Thyroid gland (tissue), 4 donors: ENCODE measurements around the gene WFDC12. TPM values are rescaled to one million over a fixed set of nuclear protein-coding genes. Genes with fewer than 3 reads are reported as not detected.

Experiments
- DNase-seq, 2 donors: peaks; one replicate each; pipeline ENCODE4 v3.0.0-alpha.2; 2019
- H3K27ac ChIP-seq, 3 donors: fragments of 200-600 bp; sonication (generic); 1 replicate in 2 of 3; 2 replicates in 1 of 3; pipeline ENCODE4 v1.5.1; 2016 to 2019; ENCODE audit warnings: mild to moderate bottlenecking in 1 of 3, moderate library complexity in 1 of 3
- H3K27me3 ChIP-seq: fragments of 200-600 bp; sonication (generic); one replicate; pipeline ENCODE4 v1.5.1; 2019
- H3K36me3 ChIP-seq, 2 donors: fragments of 200-600 bp; sonication (generic); one replicate each; pipeline ENCODE4 v1.5.1; 2016 to 2019
- H3K4me1 ChIP-seq, 2 donors: fragments of 200-600 bp; sonication (generic); one replicate each; pipeline ENCODE4 v1.5.1; 2017 to 2019
- H3K4me3 ChIP-seq, 3 donors: fragments of 200-600 bp; sonication (generic); replicated peaks in 1 of 3; 1 replicate in 2 of 3; 2 replicates in 1 of 3; pipeline ENCODE4 v1.5.1; 2016; ENCODE audit warnings: mild to moderate bottlenecking in 1 of 3
- H3K9me3 ChIP-seq: fragments of 200-600 bp; sonication (generic); one replicate; pipeline ENCODE4 v1.5.1; 2017
- POLR2A ChIP-seq, 2 donors: fragments of 450-650 bp; IDR thresholded peaks; one replicate each; pipeline ENCODE4 v1.6.1; 2017; ENCODE audit warnings: antibody characterized with exemption in 2 of 2, mild to moderate bottlenecking in 2 of 2, moderate library complexity in 1 of 2
- WGBS, 2 donors: methylation state at CpG; one replicate each; pipeline ENCODE4 v1.1.5; 2017; 5-methylcytosine and 5-hydroxymethylcytosine counted together
- intact Hi-C: fragments of 100-400 bp; cut with DNase I; formaldehyde crosslinking; loops from one replicate; pipeline ENCODE4 v1.15.1; 2023
- total RNA-seq, 4 donors: library from RNA; depleted of rRNA; stranded (reverse); fragments of >200 nt; gene quantifications; one replicate each; pipeline ENCODE4 v1.2.3, GENCODE V29; 2016
- TF ChIP-seq, protein P1 (sequence below), 6 experiments: fragments of 200-600 bp in 3 of 6; fragments of 450-650 bp in 3 of 6; sonication (generic) in 3 of 6; IDR thresholded peaks; one replicate each; pipeline ENCODE4 v1.5.1; 2016 to 2019; ENCODE audit warnings: antibody characterized with exemption in 6 of 6, mild to moderate bottlenecking in 2 of 6, inconsistent platforms in 1 of 6, moderate library complexity in 1 of 6

WFDC12 gene
- total RNA-seq, 4 donors from 2014 or later = not detected

DNA sequence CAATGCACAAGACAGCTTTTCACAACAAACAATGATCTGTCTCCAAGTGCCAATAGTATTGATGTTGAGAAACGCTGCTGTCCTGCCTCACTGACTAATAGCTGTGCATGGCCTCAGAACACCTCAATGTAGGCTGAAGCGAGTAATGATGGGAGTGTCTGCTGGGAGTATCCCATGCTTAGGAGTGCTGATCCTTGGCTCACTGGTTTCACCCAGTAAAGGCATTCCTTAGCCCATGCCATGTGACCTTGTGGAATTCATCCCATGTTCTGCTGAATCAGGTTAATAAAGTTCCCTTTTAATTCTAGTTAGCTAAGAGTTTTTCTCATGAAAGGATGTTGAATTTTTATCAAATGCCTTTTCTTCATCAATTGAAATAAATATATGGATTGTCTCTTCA is 3.8 kb upstream of the WFDC12 start:
- no peaks in the 10 kb centered on the region for H3K36me3 ChIP-seq
- H3K9me3 ChIP-seq = no peaks in the 10 kb centered on the region
- no peak for TF ChIP-seq POLR2A (IDR thresholded peaks at IDR 0.05)
- TF ChIP-seq, protein P1, sequence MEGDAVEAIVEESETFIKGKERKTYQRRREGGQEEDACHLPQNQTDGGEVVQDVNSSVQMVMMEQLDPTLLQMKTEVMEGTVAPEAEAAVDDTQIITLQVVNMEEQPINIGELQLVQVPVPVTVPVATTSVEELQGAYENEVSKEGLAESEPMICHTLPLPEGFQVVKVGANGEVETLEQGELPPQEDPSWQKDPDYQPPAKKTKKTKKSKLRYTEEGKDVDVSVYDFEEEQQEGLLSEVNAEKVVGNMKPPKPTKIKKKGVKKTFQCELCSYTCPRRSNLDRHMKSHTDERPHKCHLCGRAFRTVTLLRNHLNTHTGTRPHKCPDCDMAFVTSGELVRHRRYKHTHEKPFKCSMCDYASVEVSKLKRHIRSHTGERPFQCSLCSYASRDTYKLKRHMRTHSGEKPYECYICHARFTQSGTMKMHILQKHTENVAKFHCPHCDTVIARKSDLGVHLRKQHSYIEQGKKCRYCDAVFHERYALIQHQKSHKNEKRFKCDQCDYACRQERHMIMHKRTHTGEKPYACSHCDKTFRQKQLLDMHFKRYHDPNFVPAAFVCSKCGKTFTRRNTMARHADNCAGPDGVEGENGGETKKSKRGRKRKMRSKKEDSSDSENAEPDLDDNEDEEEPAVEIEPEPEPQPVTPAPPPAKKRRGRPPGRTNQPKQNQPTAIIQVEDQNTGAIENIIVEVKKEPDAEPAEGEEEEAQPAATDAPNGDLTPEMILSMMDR (IDR thresholded peaks at IDR 0.05) = no peak
- 75 to 89% methylated on average over 2 of the region's 2 CpGs for WGBS, 2 donors
- H3K27me3 ChIP-seq = no peaks in the 10 kb centered on the region
- no peak for DNase-seq
- no peaks in the 10 kb centered on the region for H3K4me1 ChIP-seq
- no peak overlapping the region for H3K4me3 ChIP-seq
- intact Hi-C loops = no loop called here
- no peak overlapping the region for H3K27ac ChIP-seq

DNA sequence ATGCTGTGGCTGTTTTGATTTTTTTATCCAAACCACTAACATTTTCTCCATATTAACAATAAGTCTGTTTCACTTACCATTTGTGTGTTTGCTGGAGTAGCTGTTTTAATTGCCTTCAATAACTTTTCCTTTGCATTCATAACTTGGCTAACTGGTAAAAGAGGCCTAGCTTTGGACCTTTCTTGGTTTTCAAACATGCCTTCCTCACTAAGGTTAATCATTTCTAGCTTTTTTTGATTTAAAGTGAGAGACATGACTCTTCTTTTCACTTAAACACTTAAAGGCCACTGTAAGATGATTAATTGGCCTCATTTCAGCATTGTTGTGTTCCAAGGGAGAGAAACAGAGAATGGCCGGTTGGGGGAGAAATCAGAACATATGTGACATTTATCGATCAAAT is 2.9 kb downstream of the WFDC12 start:
- Histone ChIP-seq H3K9me3 (no peaks in the 10 kb centered on the region), H3K4me1 (no peaks in the 10 kb centered on the region), H3K36me3 (no peaks in the 10 kb centered on the region), H3K4me3 (no peak overlapping the region), H3K27ac (no peak overlapping the region), H3K27me3 (no peaks in the 10 kb centered on the region)
- no peak for DNase-seq
- 88 to 90% methylated on average over 2 of the region's 2 CpGs for WGBS, 2 donors
- no peak for TF ChIP-seq POLR2A (IDR thresholded peaks at IDR 0.05)
- TF ChIP-seq, protein P1 (IDR thresholded peaks at IDR 0.05) = no peak
- intact Hi-C loops = no loop called here

DNA sequence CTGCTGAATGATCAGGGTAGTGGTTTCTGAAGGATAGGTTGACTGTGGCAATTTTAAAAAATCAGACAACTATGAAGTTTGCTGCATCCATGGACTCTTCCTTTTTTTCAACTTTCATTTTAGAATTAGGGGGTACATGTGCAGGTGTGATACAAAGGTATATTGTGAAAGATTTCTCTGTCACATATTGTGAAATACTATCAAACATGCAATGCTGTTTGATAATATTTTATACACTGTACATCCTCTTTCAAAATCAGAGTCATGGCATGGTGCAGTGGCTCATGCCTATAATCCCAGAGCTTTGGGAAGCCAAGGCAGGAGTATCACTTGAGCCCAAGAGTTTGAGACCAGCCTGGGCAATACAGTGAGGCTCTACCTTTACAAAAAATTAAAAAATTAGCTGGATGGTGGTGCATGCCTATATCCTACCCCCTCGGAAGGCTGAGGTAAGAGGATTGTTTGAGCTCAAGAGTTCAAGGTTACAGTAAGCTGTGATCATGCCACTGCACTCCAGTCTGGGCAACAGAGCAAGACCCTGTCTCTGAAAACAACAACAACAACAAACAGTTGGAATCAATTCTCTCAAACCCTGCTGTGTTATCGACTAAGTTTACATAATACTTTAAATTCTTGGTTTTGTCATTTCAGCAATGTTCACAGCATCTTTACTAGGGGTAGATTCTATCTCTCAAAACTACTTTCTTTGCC is 4.6 kb downstream of the WFDC12 start:
- Histone ChIP-seq H3K4me3 (no peak overlapping the region), H3K9me3 (no peaks in the 10 kb centered on the region), H3K27me3 (no peaks in the 10 kb centered on the region), H3K27ac (no peak overlapping the region), H3K4me1 (no peaks in the 10 kb centered on the region), H3K36me3 (no peaks in the 10 kb centered on the region)
- TF ChIP-seq, protein P1 (IDR thresholded peaks at IDR 0.05) = no peak
- TF ChIP-seq POLR2A (IDR thresholded peaks at IDR 0.05) = no peak
- intact Hi-C loops = no loop called here
- no peak for DNase-seq
- WGBS, 2 donors = 82 to 83% methylated on average over 2 of the region's 2 CpGs

DNA sequence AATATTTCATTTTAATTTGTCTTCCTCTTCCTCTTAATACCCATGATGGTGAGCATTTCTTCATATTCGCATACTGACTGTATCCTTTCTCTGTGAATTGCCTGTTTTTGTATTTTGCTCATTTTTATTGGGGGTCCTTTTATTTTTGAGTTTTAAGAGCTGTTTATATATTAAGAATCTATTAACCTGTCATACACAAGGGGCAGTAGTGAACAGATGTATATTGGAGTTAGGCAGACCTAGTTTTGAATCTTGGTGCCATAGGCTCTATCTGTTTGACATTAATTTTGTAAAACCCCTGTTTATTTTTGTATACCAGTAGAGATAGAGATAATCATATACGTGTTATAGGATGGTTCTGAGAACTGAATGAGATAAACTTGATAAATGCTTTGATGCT is 6.2 kb downstream of the WFDC12 start:
- DNase-seq = no peak
- 88 to 93% methylated on average over 2 of the region's 2 CpGs for WGBS, 2 donors
- Histone ChIP-seq H3K27me3 (no peaks in the 10 kb centered on the region), H3K4me1 (no peaks in the 10 kb centered on the region), H3K9me3 (no peaks in the 10 kb centered on the region), H3K27ac (no peak overlapping the region), H3K36me3 (no peaks in the 10 kb centered on the region), H3K4me3 (no peak overlapping the region)
- TF ChIP-seq, protein P1 (IDR thresholded peaks at IDR 0.05) = no peak
- no peak for TF ChIP-seq POLR2A (IDR thresholded peaks at IDR 0.05)
- intact Hi-C loops = no loop called here

DNA sequence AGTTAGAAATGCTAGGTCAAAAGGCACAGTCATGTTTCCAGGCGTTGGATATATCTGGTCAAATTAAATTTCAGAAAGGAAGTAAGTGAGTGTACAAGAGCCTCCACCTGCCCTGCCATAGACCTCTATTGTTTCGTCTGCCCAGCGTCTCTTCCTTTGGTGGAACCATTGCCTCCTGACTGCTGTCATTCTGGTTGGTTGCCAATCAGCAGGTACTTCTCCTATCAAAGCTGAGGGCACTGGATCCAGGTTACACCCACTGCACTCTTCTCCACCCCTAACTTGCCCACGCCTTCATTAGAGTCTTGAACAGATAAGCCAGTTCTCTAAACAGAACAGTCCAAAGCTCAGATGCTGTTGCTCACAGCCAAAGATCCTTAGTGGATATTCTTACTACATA is 6.7 kb downstream of the WFDC12 start:
- Histone ChIP-seq H3K27me3 (no peaks in the 10 kb centered on the region), H3K4me1 (no peaks in the 10 kb centered on the region), H3K36me3 (no peaks in the 10 kb centered on the region), H3K27ac (no peak overlapping the region), H3K9me3 (no peaks in the 10 kb centered on the region), H3K4me3 (no peak overlapping the region)
- intact Hi-C loops = no loop called here
- TF ChIP-seq, protein P1 (IDR thresholded peaks at IDR 0.05) = no peak
- no peak for DNase-seq
- WGBS, 2 donors = 66 to 69% methylated on average over 4 of the region's 4 CpGs
